PFSK-1 (cell line): ENCODE results near the gene TBC1D22B.

ENCODE experiments used
- POLR2AphosphoS5 ChIP-seq: IDR thresholded peaks from 2 replicates; pipeline ENCODE4 v1.6.1; 2012; ENCODE audit warnings: low read depth, mild to moderate bottlenecking, control low read depth, low read length, moderate library complexity
- REST ChIP-seq, 2 experiments: IDR thresholded peaks; 2 replicates each; pipeline versions ENCODE4 v1.6.1 to v1.8.0; 2011 to 2012; ENCODE audit warnings: low read depth in 2 of 2, low read length in 2 of 2, control low read depth in 1 of 2, inconsistent platforms in 1 of 2, mild to moderate bottlenecking in 1 of 2, moderate library complexity in 1 of 2; ENCODE audit not compliant: insufficient read depth in 1 of 2

- TF ChIP-seq REST (IDR thresholded peaks at IDR 0.05; ENCODE audit: insufficient read depth in 1 of 2, low read depth in 2 of 2, low read length in 2 of 2) = no peak
- TF ChIP-seq POLR2AphosphoS5 = no peak
These were observed 90.1 kb downstream of the TBC1D22B start for GRCh38 chr6:37347670-37348111.
